CD4-positive, alpha-beta T cell treated with Interleukin-4 for 4 hours (primary cell): ENCODE measurements around the gene NR1H3.

Source experiments
- DNase-seq: peaks from one replicate; pipeline ENCODE4 v3.0.0-alpha.2; 2020

NR1H3 gene

GRCh38 chr11:47270331-47271271 is 12.8 kb downstream of the NR1H3 start:
- DNase-seq = peak; percentile 37

- no peak for DNase-seq
Measured at GRCh38 chr11:47271328-47271727, 13.5 kb downstream of the NR1H3 start.

- no peak for DNase-seq
Measured at GRCh38 chr11:47271961-47272661, 14.3 kb downstream of the NR1H3 start.

GRCh38 chr11:47272706-47273105 is 14.9 kb downstream of the NR1H3 start:
- DNase-seq = no peak

- DNase-seq = no peak
Measured at GRCh38 chr11:47274495-47275235, 16.9 kb downstream of the NR1H3 start.

- no peak for DNase-seq
Measured at GRCh38 chr11:47276923-47277322, 19.1 kb downstream of the NR1H3 start.

GRCh38 chr11:47278058-47278457 is 20.3 kb downstream of the NR1H3 start:
- DNase-seq = no peak

GRCh38 chr11:47278769-47279168 is 21.0 kb downstream of the NR1H3 start:
- no peak for DNase-seq

- DNase-seq = no peak
Measured at GRCh38 chr11:47280099-47280498, 22.3 kb downstream of the NR1H3 start.

- DNase-seq = no peak
Measured at GRCh38 chr11:47280860-47281259, 23.1 kb downstream of the NR1H3 start.

GRCh38 chr11:47282462-47282861 is 24.7 kb downstream of the NR1H3 start:
- no peak for DNase-seq

- no peak for DNase-seq
Measured at GRCh38 chr11:47284151-47284550, 26.4 kb downstream of the NR1H3 start.

- DNase-seq = no peak
Measured at GRCh38 chr11:47285969-47286770, 28.4 kb downstream of the NR1H3 start.

GRCh38 chr11:47288066-47288465 is 30.3 kb downstream of the NR1H3 start:
- DNase-seq = no peak

GRCh38 chr11:47289856-47290255 is 32.1 kb downstream of the NR1H3 start:
- no peak for DNase-seq

GRCh38 chr11:47295385-47295784 is 37.6 kb downstream of the NR1H3 start:
- no peak for DNase-seq

- DNase-seq = no peak
Measured at GRCh38 chr11:47296045-47296444, 38.2 kb downstream of the NR1H3 start.

- no peak for DNase-seq
Measured at GRCh38 chr11:47299078-47299477, 41.3 kb downstream of the NR1H3 start.

- no peak for DNase-seq
Measured at GRCh38 chr11:47302853-47303252, 45.1 kb downstream of the NR1H3 start.

GRCh38 chr11:47305734-47306483 is 48.1 kb downstream of the NR1H3 start:
- DNase-seq = no peak

GRCh38 chr11:47306484-47306844 is 48.7 kb downstream of the NR1H3 start:
- no peak for DNase-seq
